ACC112 (cell line): ENCODE data around the gene CTBP1.

ENCODE experiments used
- H2AFZ ChIP-seq: fragments of 200-600 bp; sonication (generic); one replicate; pipeline ENCODE4 v1.6.0; 2017; ENCODE audit warnings: antibody characterized with exemption, low read length; ENCODE audit not compliant: unreplicated experiment
- H3K27ac ChIP-seq: fragments of 200-600 bp; sonication (generic); 2 replicates; pipeline ENCODE4 v1.5.1; 2014; ENCODE audit warnings: low read depth, mild to moderate bottlenecking, antibody characterized with exemption, low read length, moderate library complexity
- H3K27me3 ChIP-seq: fragments of 200-600 bp; sonication (generic); 2 replicates; pipeline ENCODE4 v1.6.1; 2014; ENCODE audit warnings: mild to moderate bottlenecking, antibody characterized with exemption, low read length, moderate library complexity, mixed read lengths; ENCODE audit not compliant: insufficient read depth
- H3K36me3 ChIP-seq: fragments of 200-600 bp; sonication (generic); 2 replicates; pipeline ENCODE4 v1.6.1; 2016; ENCODE audit warnings: mild to moderate bottlenecking, antibody characterized with exemption, low read length, moderate library complexity, mixed read lengths; ENCODE audit not compliant: insufficient read depth
- H3K4me1 ChIP-seq: fragments of 200-600 bp; sonication (generic); one replicate; pipeline ENCODE4 v1.6.1; 2016; ENCODE audit warnings: low read length, mixed read lengths; ENCODE audit not compliant: insufficient read depth, unreplicated experiment, control insufficient read depth
- H3K4me3 ChIP-seq: fragments of 200-600 bp; sonication (generic); 2 replicates; pipeline ENCODE4 v1.5.1; 2014; ENCODE audit warnings: mild to moderate bottlenecking, low read depth, low read length
- H3K79me2 ChIP-seq: fragments of 200-600 bp; sonication (generic); one replicate; pipeline ENCODE4 v1.6.0; 2016; ENCODE audit warnings: low read length; ENCODE audit not compliant: control insufficient read depth, unreplicated experiment, insufficient read depth

CTBP1 gene

GRCh38 chr4:1192493-1193205 is 56.3 kb downstream of the CTBP1 start:
- Histone ChIP-seq H3K4me3 (peak overlapping the region; percentile 21; the same call in 1 of the 2 replicates), H3K4me1 (peaks cover 29% of the 10 kb centered on the region), H2AFZ (no peak overlapping the region), H3K36me3 (peaks cover 7% of the 10 kb centered on the region; the same call in 1 of the 2 replicates), H3K27me3 (no peaks in the 10 kb centered on the region), H3K79me2 (no peaks in the 10 kb centered on the region), H3K27ac (peak overlapping the region; percentile 86)

GRCh38 chr4:1192091-1192492 is 56.8 kb downstream of the CTBP1 start:
- Histone ChIP-seq H3K27ac (peak overlapping the region; percentile 86), H2AFZ (peak overlapping the region; percentile 11), H3K4me3 (peak overlapping the region; percentile 21; the same call in 1 of the 2 replicates), H3K79me2 (no peaks in the 10 kb centered on the region), H3K36me3 (peaks cover 7% of the 10 kb centered on the region; the same call in 1 of the 2 replicates), H3K4me1 (peaks cover 29% of the 10 kb centered on the region), H3K27me3 (no peaks in the 10 kb centered on the region)

GRCh38 chr4:1191621-1192020 is 57.3 kb downstream of the CTBP1 start:
- H3K27ac ChIP-seq: peak overlapping the region; percentile 86
- no peak overlapping the region; the same call in 1 of the 2 replicates for H3K4me3 ChIP-seq
- no peaks in the 10 kb centered on the region for H3K79me2 ChIP-seq
- H3K36me3 ChIP-seq: peaks cover 7% of the 10 kb centered on the region; the same call in 1 of the 2 replicates
- H3K27me3 ChIP-seq: no peaks in the 10 kb centered on the region
- H2AFZ ChIP-seq: peak overlapping the region; percentile 11
- H3K4me1 ChIP-seq: peaks cover 29% of the 10 kb centered on the region

GRCh38 chr4:1187182-1187581 is 61.7 kb downstream of the CTBP1 start:
- no peaks in the 10 kb centered on the region for H3K27me3 ChIP-seq
- H3K36me3 ChIP-seq: peaks cover 7% of the 10 kb centered on the region; the same call in 1 of the 2 replicates
- H2AFZ ChIP-seq: no peak overlapping the region
- peaks cover 6% of the 10 kb centered on the region for H3K4me1 ChIP-seq
- H3K4me3 ChIP-seq: no peak overlapping the region
- no peak overlapping the region for H3K27ac ChIP-seq
- H3K79me2 ChIP-seq: no peaks in the 10 kb centered on the region

GRCh38 chr4:1183985-1184773 is 64.8 kb downstream of the CTBP1 start:
- Histone ChIP-seq H3K4me1 (no peaks in the 10 kb centered on the region), H3K4me3 (peak overlapping the region; percentile 59), H3K36me3 (peaks cover 15% of the 10 kb centered on the region), H3K79me2 (no peaks in the 10 kb centered on the region), H3K27ac (no peak overlapping the region), H2AFZ (no peak overlapping the region), H3K27me3 (no peaks in the 10 kb centered on the region)

- no peak overlapping the region for H2AFZ ChIP-seq
- H3K4me3 ChIP-seq: no peak overlapping the region
- H3K79me2 ChIP-seq: no peaks in the 10 kb centered on the region
- H3K4me1 ChIP-seq: no peaks in the 10 kb centered on the region
- H3K36me3 ChIP-seq: peaks cover 19% of the 10 kb centered on the region
- no peak overlapping the region for H3K27ac ChIP-seq
- H3K27me3 ChIP-seq: no peaks in the 10 kb centered on the region
These were observed 66.6 kb downstream of the CTBP1 start for GRCh38 chr4:1182313-1182712.

GRCh38 chr4:1180663-1181062 is 68.3 kb downstream of the CTBP1 start:
- no peaks in the 10 kb centered on the region for H3K79me2 ChIP-seq
- H3K4me1 ChIP-seq: no peaks in the 10 kb centered on the region

GRCh38 chr4:1179976-1180375 is 69.0 kb downstream of the CTBP1 start:
- no peak overlapping the region for H3K4me3 ChIP-seq
- no peaks in the 10 kb centered on the region for H3K27me3 ChIP-seq
- H3K4me1 ChIP-seq: no peaks in the 10 kb centered on the region
- H3K36me3 ChIP-seq: peaks cover 28% of the 10 kb centered on the region
- H2AFZ ChIP-seq: no peak overlapping the region
- H3K27ac ChIP-seq: no peak overlapping the region
- no peaks in the 10 kb centered on the region for H3K79me2 ChIP-seq

More at GRCh38 chr4:1180663-1181062, 68.3 kb downstream of the CTBP1 start:
- H2AFZ ChIP-seq: no peak overlapping the region
- no peak overlapping the region for H3K4me3 ChIP-seq
- H3K36me3 ChIP-seq: peaks cover 28% of the 10 kb centered on the region
- no peak overlapping the region for H3K27ac ChIP-seq
- no peaks in the 10 kb centered on the region for H3K27me3 ChIP-seq

- H3K27ac ChIP-seq: no peak overlapping the region
- H2AFZ ChIP-seq: no peak overlapping the region
- no peaks in the 10 kb centered on the region for H3K27me3 ChIP-seq
- no peaks in the 10 kb centered on the region for H3K79me2 ChIP-seq
- peaks cover 28% of the 10 kb centered on the region for H3K36me3 ChIP-seq
- no peaks in the 10 kb centered on the region for H3K4me1 ChIP-seq
- no peak overlapping the region for H3K4me3 ChIP-seq
These were observed 69.9 kb downstream of the CTBP1 start for GRCh38 chr4:1179089-1179441.

GRCh38 chr4:1178300-1179088 is 70.4 kb downstream of the CTBP1 start:
- Histone ChIP-seq H3K36me3 (peaks cover 28% of the 10 kb centered on the region), H3K27me3 (no peaks in the 10 kb centered on the region), H2AFZ (no peak overlapping the region), H3K4me1 (no peaks in the 10 kb centered on the region), H3K27ac (no peak overlapping the region), H3K4me3 (no peak overlapping the region), H3K79me2 (no peaks in the 10 kb centered on the region)
